ENCODE measurements around the gene IGFBP7. TPM values are rescaled to one million over a fixed set of nuclear protein-coding genes. Genes with fewer than 3 reads are reported as not detected.

The IGFBP7 gene
- total RNA-seq, 6 experiments from 2014 or later, result 46.2 to 347 (median 163) TPM

DNA sequence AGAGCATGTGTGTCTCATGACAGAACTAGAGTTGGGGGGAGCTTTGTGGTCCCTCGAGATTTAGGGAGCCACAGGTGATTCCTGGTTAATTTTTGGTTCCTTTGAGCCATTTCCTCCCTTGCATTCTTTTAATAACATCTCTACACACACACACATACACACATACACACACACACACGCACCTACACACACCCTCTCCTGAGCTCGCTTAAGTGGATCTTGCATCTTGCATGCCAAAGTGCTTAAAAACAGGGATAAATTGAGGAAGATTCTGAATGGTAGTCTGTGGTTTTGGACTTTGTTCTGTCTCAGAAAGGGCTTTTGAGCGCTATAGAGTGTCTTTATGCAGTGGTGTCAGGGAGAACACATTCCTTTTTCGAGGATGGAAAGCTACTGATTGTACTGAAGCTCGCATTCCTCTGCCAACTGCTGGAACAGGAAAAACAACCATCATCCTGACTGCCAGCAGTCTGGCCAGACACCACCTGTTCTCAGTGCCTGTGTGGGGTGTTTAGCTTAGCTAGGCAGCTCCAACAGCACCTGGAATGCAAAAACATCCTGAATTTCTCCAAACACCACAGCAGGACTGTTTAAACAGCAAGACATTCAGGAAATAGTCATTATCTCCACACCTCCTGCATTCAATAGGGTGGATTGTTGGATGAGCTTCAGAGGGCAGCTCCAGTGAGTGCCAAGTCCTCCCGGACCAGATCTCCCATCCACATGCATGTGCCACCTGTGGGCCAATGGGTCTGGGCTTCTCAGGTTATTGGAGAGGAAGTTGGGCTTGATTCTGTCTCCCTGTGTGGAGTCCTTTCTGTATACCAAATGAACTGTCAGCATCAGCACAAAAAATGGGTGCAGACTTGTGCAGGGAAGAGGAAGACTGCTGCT lies 21.9 kb upstream of the IGFBP7 start:
- H3K4me1 ChIP-seq, result no peaks in the 10 kb centered on the region
- no peaks in the 10 kb centered on the region for H3K9me3 ChIP-seq
- H3K27ac ChIP-seq, result no peak overlapping the region
- ATAC-seq, result no peak
- no peaks in the 10 kb centered on the region for H3K36me3 ChIP-seq
- no peak for DNase-seq
- no peaks in the 10 kb centered on the region for H3K27me3 ChIP-seq
- TF ChIP-seq, protein P1, sequence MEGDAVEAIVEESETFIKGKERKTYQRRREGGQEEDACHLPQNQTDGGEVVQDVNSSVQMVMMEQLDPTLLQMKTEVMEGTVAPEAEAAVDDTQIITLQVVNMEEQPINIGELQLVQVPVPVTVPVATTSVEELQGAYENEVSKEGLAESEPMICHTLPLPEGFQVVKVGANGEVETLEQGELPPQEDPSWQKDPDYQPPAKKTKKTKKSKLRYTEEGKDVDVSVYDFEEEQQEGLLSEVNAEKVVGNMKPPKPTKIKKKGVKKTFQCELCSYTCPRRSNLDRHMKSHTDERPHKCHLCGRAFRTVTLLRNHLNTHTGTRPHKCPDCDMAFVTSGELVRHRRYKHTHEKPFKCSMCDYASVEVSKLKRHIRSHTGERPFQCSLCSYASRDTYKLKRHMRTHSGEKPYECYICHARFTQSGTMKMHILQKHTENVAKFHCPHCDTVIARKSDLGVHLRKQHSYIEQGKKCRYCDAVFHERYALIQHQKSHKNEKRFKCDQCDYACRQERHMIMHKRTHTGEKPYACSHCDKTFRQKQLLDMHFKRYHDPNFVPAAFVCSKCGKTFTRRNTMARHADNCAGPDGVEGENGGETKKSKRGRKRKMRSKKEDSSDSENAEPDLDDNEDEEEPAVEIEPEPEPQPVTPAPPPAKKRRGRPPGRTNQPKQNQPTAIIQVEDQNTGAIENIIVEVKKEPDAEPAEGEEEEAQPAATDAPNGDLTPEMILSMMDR (IDR thresholded peaks at IDR 0.05), result no peak
- no peak for TF ChIP-seq POLR2A (IDR thresholded peaks at IDR 0.05)
- H3K4me3 ChIP-seq, result no peak overlapping the region
- intact Hi-C loops (cut with DNase I), result no loop called here
- WGBS (ENCODE audit: insufficient coverage, low coverage, low lambda C conversion rate, missing lambda C conversion rate), result 40% methylated on average over 6 of the region's 7 CpGs

DNA sequence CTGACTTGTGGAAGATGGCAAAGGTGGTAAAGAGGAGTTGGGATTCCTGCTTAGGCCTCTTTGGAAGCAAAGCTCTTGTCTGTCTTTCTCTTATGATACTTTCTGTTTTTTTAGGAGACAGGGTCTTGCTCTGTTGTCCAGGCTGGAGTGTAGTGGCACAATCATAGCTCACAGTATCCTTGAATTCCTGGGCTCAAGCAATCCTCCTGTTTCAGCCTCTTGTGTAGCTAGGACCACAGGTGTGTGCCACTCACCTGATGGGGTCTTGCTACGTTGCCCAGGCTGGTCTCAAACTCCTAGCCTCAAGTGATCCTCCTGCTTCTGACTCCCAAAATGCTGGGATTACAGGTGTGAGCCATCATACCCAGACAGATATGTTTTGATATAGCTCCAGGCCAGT lies 19.3 kb upstream of the IGFBP7 start:
- ATAC-seq, result no peak
- WGBS (ENCODE audit: insufficient coverage, low coverage, low lambda C conversion rate, missing lambda C conversion rate), result 57% methylated on average over 1 of the region's 1 CpG
- intact Hi-C loops (cut with DNase I), result no loop called here

DNA sequence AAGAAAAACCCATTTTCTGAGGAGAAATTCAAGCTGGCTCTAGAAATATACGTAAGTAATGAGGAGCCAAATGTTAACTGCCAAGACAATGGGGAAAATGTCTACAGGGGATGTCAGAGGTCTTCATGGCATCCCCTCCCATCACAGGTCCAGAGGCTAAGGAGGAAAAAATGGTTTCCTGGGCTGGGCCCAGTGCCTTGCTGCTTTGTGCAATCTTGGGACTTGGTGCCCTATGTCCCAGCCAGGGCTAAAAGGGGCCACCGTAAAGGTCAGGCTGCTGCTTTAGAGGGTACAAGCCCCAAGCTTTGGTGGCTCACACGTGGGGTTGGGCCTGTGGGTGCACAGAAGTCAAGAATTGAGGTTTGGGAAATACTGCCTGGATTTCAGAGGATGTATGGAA lies 17.2 kb upstream of the IGFBP7 start:
- no peak overlapping the region for H3K4me3 ChIP-seq
- H3K27me3 ChIP-seq, result no peaks in the 10 kb centered on the region
- 31% methylated on average over 1 of the region's 3 CpGs for WGBS (ENCODE audit: insufficient coverage, low coverage, low lambda C conversion rate, missing lambda C conversion rate)
- H3K27ac ChIP-seq, result no peak overlapping the region
- ATAC-seq, result no peak
- TF ChIP-seq, protein P1 (IDR thresholded peaks at IDR 0.05), result no peak
- no peak for TF ChIP-seq POLR2A (IDR thresholded peaks at IDR 0.05)
- no peak for DNase-seq
- no peaks in the 10 kb centered on the region for H3K9me3 ChIP-seq
- H3K4me1 ChIP-seq, result no peaks in the 10 kb centered on the region
- intact Hi-C loops (cut with DNase I), result no loop called here
- no peaks in the 10 kb centered on the region for H3K36me3 ChIP-seq

More for the DNA sequence above, 19.3 kb upstream of the IGFBP7 start:
- H3K27me3 ChIP-seq, result no peaks in the 10 kb centered on the region
- no peak overlapping the region for H3K4me3 ChIP-seq
- TF ChIP-seq, protein P1 (IDR thresholded peaks at IDR 0.05), result no peak
- TF ChIP-seq POLR2A (IDR thresholded peaks at IDR 0.05), result no peak
- no peak overlapping the region for H3K27ac ChIP-seq
- H3K4me1 ChIP-seq, result no peaks in the 10 kb centered on the region
- no peaks in the 10 kb centered on the region for H3K36me3 ChIP-seq
- no peak for DNase-seq
- H3K9me3 ChIP-seq, result no peaks in the 10 kb centered on the region

DNA sequence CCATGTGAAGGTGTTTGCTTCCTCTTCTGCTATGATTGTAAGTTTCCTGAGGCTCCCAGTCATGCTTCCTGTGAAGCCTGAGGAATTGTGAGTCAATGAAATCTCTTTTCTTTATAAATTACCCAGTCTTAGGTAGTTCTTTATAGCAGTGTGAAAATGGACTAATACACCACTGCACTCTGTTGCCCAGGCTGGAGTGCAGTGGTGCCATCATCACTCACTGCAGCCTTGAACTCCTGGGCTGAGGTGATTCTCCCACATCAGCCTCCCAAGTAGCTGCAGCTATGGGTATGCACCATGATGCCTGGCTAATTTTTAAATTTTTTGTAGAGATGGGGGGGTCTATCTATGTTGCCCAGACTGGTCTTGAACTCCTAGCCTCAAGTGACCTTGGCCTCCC lies 15.8 kb upstream of the IGFBP7 start:
- no peak overlapping the region for H3K4me3 ChIP-seq
- H3K27ac ChIP-seq, result no peak overlapping the region
- no peak for TF ChIP-seq POLR2A (IDR thresholded peaks at IDR 0.05)
- TF ChIP-seq, protein P1 (IDR thresholded peaks at IDR 0.05), result no peak
- no peaks in the 10 kb centered on the region for H3K36me3 ChIP-seq
- H3K27me3 ChIP-seq, result no peaks in the 10 kb centered on the region
- H3K9me3 ChIP-seq, result no peaks in the 10 kb centered on the region
- intact Hi-C loops (cut with DNase I), result no loop called here
- DNase-seq, result no peak
- no peaks in the 10 kb centered on the region for H3K4me1 ChIP-seq
- ATAC-seq, result no peak

All from right lobe of liver (tissue), 6 donors.